BE2C (cell line): Measurements from ENCODE around the gene NUP93.
"Not testable (repeated sequence)": the region's sequence is repeated elsewhere in the genome, so short reads cannot be mapped to it uniquely, and the experiment has no call there.

Experiments used
- DNase-seq: peaks from one replicate; pipeline ENCODE4 v3.0.0-alpha.2; 2020
- H3K27me3 ChIP-seq: fragments of 250-450 bp; sonication (Bioruptor Pico); 2 replicates; pipeline ENCODE4 v1.5.1; 2020; ENCODE audit warnings: mild to moderate bottlenecking
- H3K36me3 ChIP-seq: fragments of 250-450 bp; sonication (Bioruptor Pico); 2 replicates; pipeline ENCODE4 v1.5.1; 2020; ENCODE audit warnings: mild to moderate bottlenecking
- H3K4me1 ChIP-seq: fragments of 250-450 bp; sonication (Bioruptor Pico); 2 replicates; pipeline ENCODE4 v1.5.1; 2020
- H3K4me3 ChIP-seq: 2 replicates; pipeline ENCODE4 v1.5.1; 2011; ENCODE audit warnings: low read depth, low read length
- H3K9me3 ChIP-seq: fragments of 250-450 bp; sonication (Bioruptor Pico); 2 replicates; pipeline ENCODE4 v1.5.1; 2020
- TF ChIP-seq, protein P1 (sequence below): IDR thresholded peaks from 2 replicates; pipeline ENCODE4 v1.5.1; 2012; ENCODE audit warnings: mild to moderate bottlenecking, low read depth, low read length

Gene NUP93

DNA sequence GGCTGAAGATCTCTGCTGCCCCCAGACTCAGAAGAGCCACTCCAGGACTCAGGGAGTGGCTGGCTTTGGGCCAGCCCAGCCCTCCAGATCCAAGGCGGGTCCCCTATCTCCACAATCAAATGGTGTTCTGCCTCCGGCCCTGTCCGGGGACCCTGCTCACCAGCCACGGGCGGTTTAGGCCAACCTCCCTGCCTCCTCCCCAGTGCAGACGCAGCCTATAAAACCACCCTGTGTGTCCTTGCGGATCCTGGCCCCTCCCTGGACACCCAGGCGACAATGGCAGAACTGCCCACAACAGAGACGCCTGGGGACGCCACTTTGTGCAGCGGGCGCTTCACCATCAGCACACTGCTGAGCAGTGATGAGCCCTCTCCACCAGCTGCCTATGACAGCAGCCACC lies 135.0 kb downstream of the NUP93 start, which contains the start of gene SLC12A3:
SLC12A3 (plus strand) TSS at position 248 of the 400 bp plus-strand sequence; CDS start at position 277, 29 bp downstream.
- TF ChIP-seq, protein P1, sequence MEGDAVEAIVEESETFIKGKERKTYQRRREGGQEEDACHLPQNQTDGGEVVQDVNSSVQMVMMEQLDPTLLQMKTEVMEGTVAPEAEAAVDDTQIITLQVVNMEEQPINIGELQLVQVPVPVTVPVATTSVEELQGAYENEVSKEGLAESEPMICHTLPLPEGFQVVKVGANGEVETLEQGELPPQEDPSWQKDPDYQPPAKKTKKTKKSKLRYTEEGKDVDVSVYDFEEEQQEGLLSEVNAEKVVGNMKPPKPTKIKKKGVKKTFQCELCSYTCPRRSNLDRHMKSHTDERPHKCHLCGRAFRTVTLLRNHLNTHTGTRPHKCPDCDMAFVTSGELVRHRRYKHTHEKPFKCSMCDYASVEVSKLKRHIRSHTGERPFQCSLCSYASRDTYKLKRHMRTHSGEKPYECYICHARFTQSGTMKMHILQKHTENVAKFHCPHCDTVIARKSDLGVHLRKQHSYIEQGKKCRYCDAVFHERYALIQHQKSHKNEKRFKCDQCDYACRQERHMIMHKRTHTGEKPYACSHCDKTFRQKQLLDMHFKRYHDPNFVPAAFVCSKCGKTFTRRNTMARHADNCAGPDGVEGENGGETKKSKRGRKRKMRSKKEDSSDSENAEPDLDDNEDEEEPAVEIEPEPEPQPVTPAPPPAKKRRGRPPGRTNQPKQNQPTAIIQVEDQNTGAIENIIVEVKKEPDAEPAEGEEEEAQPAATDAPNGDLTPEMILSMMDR: no peak
- no peaks in the 10 kb centered on the region for H3K9me3 ChIP-seq
- H3K27me3 ChIP-seq: no peaks in the 10 kb centered on the region
- DNase-seq: peak; percentile 48
- no peak within 1 kb of the TSS for H3K4me3 ChIP-seq
- H3K36me3 ChIP-seq: no peaks in the 10 kb centered on the region
- H3K4me1 ChIP-seq: peaks cover 9% of the 10 kb centered on the region

DNA sequence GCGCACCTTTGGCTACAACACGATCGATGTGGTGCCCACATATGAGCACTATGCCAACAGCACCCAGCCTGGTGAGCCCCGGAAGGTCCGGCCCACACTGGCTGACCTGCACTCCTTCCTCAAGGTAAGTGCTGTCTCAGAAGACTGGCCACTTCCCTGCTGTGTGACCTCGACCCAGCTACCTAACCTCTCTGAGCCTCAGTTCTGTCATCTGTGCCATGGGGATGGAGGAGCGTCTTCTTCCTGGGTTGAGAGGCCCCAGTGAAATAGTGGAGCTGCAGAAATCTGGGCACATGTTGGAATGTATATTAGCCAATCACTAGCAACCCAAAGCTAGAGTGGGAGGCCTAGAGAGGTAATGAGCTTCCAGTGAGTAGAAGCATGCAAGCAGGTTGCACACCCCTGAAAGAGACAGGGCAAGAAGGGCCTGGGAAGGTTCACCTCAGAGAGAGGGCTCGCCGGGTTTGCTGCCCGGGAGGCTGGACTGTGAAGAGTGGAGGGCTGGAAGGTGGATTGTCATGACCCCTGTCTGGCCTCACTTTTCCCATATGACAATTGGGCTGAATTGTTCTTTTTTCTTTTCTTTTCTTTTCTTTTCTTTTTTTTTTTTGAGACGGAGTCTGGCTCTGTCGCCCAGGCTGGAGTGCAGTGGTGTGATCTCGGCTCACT lies 135.6 kb downstream of the NUP93 start:
- Histone ChIP-seq H3K36me3 (no peaks in the 10 kb centered on the region), H3K27me3 (no peaks in the 10 kb centered on the region), H3K4me1 (peaks cover 9% of the 10 kb centered on the region), H3K4me3 (no peak overlapping the region), H3K9me3 (no peaks in the 10 kb centered on the region)
- DNase-seq: no peak
- TF ChIP-seq, protein P1: no peak

DNA sequence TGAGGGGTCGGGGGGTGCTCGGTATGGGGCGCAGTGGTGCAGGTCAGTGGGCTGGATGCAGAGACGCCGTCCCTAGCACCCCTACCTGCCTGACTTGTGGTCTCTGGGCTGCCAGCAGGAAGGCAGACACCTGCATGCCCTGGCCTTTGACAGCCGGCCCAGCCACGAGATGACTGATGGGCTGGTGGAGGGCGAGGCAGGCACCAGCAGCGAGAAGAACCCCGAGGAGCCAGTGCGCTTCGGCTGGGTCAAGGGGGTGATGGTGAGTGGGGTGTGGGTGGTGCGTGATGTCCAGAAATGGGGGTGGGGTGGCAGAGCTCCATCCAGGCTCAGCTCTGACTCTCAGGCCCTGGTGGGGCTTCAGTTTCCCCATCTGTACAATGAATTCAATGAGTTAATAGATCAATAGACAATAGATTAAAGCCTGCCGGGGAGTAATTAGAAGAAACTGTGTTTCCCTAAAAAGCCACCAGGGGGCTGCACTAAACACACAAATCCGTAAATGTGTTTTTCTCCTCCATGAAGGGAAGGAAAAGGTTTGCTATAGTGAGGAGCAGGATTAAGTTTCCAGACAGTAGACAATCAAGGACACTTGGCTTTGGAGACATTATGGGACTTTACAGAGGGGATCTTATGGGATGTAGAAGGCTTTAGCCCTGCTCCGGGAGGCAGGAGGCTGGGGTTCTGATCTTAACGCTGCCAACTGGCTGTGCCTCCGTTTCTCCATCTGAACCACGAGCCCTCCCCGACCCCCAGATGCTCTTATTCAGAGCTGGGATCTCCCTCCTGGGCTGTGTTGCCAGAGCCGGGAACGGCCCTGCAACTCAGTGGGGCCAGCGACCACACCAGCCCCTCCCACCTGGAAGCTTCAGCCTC lies 137.3 kb downstream of the NUP93 start:
- peak; percentile 55 for DNase-seq
- Histone ChIP-seq H3K36me3 (no peaks in the 10 kb centered on the region), H3K27me3 (no peaks in the 10 kb centered on the region), H3K4me1 (peaks cover 9% of the 10 kb centered on the region), H3K4me3 (no peak overlapping the region), H3K9me3 (no peaks in the 10 kb centered on the region)
- TF ChIP-seq, protein P1: peak; percentile 79

DNA sequence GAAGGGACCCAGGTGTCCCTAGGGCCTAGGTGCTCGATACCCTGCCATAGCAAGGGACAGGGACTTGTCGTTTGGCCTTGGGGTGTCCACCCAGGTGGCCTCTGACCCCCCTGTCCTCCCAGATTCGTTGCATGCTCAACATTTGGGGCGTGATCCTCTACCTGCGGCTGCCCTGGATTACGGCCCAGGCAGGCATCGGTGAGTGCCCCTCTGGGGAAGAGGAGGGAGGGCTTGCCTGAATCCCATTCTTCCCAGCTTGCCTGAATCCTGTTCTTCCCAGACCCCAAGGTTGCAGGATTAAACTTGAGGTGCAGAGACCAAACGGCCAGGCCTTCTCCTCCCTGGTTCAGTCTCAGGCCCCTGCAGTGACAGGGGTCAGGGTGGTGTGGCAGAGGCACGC lies 138.2 kb downstream of the NUP93 start:
- no peak overlapping the region for H3K4me3 ChIP-seq
- no peaks in the 10 kb centered on the region for H3K9me3 ChIP-seq
- TF ChIP-seq, protein P1: no peak
- no peak for DNase-seq
- no peaks in the 10 kb centered on the region for H3K36me3 ChIP-seq
- no peaks in the 10 kb centered on the region for H3K27me3 ChIP-seq
- peaks cover 9% of the 10 kb centered on the region for H3K4me1 ChIP-seq

DNA sequence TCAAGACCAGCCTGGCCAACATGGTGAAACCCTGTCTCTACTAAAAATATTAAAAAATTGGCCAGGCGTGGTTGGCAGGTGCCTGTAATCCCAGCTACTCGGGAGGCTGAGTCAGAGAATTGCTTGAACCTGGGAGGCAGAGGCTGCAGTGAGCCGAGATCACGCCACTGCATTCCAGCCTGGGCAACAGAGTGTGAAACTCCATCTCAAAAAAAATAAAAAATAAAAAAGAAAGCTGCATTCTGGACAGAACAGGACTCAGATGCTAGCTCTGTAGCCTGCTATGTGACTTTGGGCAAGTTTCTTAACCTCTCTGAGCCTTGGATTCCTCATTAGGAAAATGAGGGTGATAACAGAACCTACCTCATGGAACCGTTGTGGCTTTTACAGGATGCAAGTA lies 138.8 kb downstream of the NUP93 start:
- not testable (repeated sequence) for H3K9me3 ChIP-seq, H3K36me3 ChIP-seq, H3K27me3 ChIP-seq, DNase-seq, H3K4me1 ChIP-seq, H3K4me3 ChIP-seq

DNA sequence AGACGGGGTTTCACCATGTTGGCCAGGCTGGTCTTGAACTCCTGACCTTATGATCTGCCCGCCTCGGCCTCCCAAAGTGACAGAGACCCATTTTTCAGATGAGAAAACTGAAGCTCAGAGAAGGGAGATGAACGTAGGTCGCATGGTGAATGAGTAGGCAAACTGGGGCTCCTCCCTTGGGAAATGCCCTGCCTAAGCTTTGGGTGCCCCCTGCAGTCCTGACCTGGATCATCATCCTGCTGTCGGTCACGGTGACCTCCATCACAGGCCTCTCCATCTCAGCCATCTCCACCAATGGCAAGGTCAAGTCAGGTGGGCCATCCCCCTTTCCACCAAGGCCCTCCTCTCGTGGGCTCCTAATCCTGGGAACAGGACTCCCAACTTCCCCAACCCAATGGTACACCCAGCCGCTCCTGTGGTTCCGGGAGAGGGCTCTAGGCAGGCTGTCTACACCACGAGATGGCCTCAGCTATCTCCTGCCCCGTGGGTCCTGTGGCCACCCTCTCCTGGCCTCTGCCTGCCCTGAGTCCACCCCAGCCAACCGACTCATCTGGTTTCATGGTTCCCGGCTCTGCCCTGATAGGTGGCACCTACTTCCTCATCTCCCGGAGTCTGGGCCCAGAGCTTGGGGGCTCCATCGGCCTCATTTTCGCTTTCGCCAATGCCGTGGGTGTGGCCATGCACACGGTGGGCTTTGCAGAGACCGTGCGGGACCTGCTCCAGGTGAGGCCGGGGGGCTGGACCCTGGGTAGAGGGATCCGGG lies 139.8 kb downstream of the NUP93 start:
- H3K9me3 ChIP-seq: no peaks in the 10 kb centered on the region
- no peaks in the 10 kb centered on the region for H3K36me3 ChIP-seq
- TF ChIP-seq, protein P1: peak; percentile 28
- no peak for DNase-seq
- H3K4me1 ChIP-seq: peaks cover 11% of the 10 kb centered on the region
- no peak overlapping the region for H3K4me3 ChIP-seq
- H3K27me3 ChIP-seq: no peaks in the 10 kb centered on the region
